Right lobe of liver (tissue), 6 donors: Measurements from ENCODE around the gene DDIT4L. TPM values are rescaled to one million over a fixed set of nuclear protein-coding genes. Genes with fewer than 3 reads are reported as not detected.
"Not testable (repeated sequence)": the region's sequence is repeated elsewhere in the genome, so short reads cannot be mapped to it uniquely, and the experiment has no call there.

ENCODE experiments used
- ATAC-seq, 4 donors: fragments of 200-7000 bp; cut with Tn5 transposase; one replicate each; pipeline ENCODE4 v1.9.1; 2020; ENCODE audit warnings: mild to moderate bottlenecking in 4 of 4, moderate library complexity in 4 of 4
- DNase-seq, 3 donors: peaks; one replicate each; pipeline ENCODE4 v3.0.0-alpha.2; 2020
- H3K27ac ChIP-seq, 3 donors: fragments of 200-600 bp; one replicate each; pipeline ENCODE4 v1.8.0; 2022
- H3K27me3 ChIP-seq, 2 donors: fragments of 200-600 bp; one replicate each; pipeline ENCODE4 v1.8.0; 2022
- H3K36me3 ChIP-seq, 4 donors: fragments of 200-600 bp; sonication (generic) in 1 of 4; one replicate each; pipeline versions ENCODE4 v1.5.1 to v1.8.0; 2017 to 2022; ENCODE audit warnings: control low read depth in 1 of 4
- H3K4me1 ChIP-seq, 4 donors: fragments of 200-600 bp; sonication (generic) in 1 of 4; one replicate each; pipeline versions ENCODE4 v1.5.1 to v1.8.0; 2017 to 2022; ENCODE audit warnings: control low read depth in 1 of 4
- H3K4me3 ChIP-seq, 3 donors: fragments of 200-600 bp; one replicate each; pipeline ENCODE4 v1.8.0; 2022
- H3K9me3 ChIP-seq, 4 donors: fragments of 200-600 bp; sonication (generic) in 1 of 4; one replicate each; pipeline versions ENCODE4 v1.5.1 to v1.8.0; 2017 to 2022; ENCODE audit warnings: control low read depth in 1 of 4
- POLR2A ChIP-seq: fragments of 450-650 bp; IDR thresholded peaks from one replicate; pipeline ENCODE4 v1.6.1; 2017; ENCODE audit warnings: antibody characterized with exemption, mild to moderate bottlenecking
- WGBS: methylation state at CpG from one replicate; pipeline ENCODE4 v1.1.6; 2018; ENCODE audit warnings: low coverage, low lambda C conversion rate; ENCODE audit not compliant: insufficient coverage; ENCODE audit errors: missing lambda C conversion rate; 5-methylcytosine and 5-hydroxymethylcytosine counted together
- intact Hi-C, 2 donors: fragments of 100-400 bp; cut with DNase I; formaldehyde crosslinking; loops; one replicate each; pipeline versions ENCODE4 v1.11.2 to v1.14.1; 2022
- total RNA-seq, 6 experiments: library from RNA; depleted of rRNA in 2 of 6; stranded (reverse); fragments of >200 nt in 2 of 6; fragmentation: NEBNext Ultra II Directional in 3 of 6; extraction: Animal tissue kit (Norgen Biotek cat#: 25700) in 3 of 6; gene quantifications; one replicate each; pipeline versions ENCODE4 v1.1.0 to v1.2.4, GENCODE V29; 2016 to 2023
- TF ChIP-seq, protein P1 (sequence below), 4 donors: fragments of 200-600 bp in 3 of 4; fragments of 450-650 bp in 1 of 4; IDR thresholded peaks; one replicate each; pipeline versions ENCODE4 v1.5.1 to v1.8.0; 2016 to 2022; ENCODE audit warnings: antibody characterized with exemption in 4 of 4, mild to moderate bottlenecking in 2 of 4
- donor health status: DM: no; HTN: yes; CAD: no.
- donor health status: DM: no; HTN: no; CAD: no.
- donor health status: DM: no; HTN: no; CAD: no.
- donor health status: DM: no; HTN: yes; CAD: no.
- donor health status: DM: no; HTN: yes; CAD: no.

Gene DDIT4L
- total RNA-seq, 6 experiments from 2014 or later = 0.07 to 0.46 (median 0.22) TPM

DNA sequence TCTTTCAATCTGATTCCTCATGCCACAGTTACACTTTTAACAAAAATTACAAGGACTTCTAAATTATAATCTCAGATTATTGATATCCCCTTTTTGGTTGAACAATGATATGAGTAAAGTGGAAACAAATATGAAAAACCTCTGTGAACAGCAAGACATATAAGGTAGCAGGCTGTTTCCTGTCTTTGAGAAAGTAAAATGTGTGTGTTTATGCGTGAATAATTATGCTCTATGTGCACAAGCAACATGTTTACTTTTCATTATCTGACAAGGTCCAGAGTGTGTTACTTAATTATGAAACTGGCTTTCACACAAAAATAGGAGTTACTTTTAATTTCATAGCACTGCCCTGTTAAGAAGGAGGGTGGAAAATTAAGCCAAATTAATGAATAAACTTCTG lies 43.1 kb downstream of the DDIT4L start:
- H3K4me1 ChIP-seq = no peaks in the 10 kb centered on the region
- no peak overlapping the region for H3K27ac ChIP-seq
- no peak for ATAC-seq
- no peak for TF ChIP-seq POLR2A
- TF ChIP-seq, protein P1, sequence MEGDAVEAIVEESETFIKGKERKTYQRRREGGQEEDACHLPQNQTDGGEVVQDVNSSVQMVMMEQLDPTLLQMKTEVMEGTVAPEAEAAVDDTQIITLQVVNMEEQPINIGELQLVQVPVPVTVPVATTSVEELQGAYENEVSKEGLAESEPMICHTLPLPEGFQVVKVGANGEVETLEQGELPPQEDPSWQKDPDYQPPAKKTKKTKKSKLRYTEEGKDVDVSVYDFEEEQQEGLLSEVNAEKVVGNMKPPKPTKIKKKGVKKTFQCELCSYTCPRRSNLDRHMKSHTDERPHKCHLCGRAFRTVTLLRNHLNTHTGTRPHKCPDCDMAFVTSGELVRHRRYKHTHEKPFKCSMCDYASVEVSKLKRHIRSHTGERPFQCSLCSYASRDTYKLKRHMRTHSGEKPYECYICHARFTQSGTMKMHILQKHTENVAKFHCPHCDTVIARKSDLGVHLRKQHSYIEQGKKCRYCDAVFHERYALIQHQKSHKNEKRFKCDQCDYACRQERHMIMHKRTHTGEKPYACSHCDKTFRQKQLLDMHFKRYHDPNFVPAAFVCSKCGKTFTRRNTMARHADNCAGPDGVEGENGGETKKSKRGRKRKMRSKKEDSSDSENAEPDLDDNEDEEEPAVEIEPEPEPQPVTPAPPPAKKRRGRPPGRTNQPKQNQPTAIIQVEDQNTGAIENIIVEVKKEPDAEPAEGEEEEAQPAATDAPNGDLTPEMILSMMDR (IDR thresholded peaks at IDR 0.05) = no peak
- H3K4me3 ChIP-seq = no peak overlapping the region
- no peaks in the 10 kb centered on the region for H3K9me3 ChIP-seq
- WGBS = 50% methylated on average over 1 of the region's 1 CpG
- DNase-seq = no peak
- no peaks in the 10 kb centered on the region for H3K36me3 ChIP-seq
- intact Hi-C loops = no loop called here
- H3K27me3 ChIP-seq = no peaks in the 10 kb centered on the region

DNA sequence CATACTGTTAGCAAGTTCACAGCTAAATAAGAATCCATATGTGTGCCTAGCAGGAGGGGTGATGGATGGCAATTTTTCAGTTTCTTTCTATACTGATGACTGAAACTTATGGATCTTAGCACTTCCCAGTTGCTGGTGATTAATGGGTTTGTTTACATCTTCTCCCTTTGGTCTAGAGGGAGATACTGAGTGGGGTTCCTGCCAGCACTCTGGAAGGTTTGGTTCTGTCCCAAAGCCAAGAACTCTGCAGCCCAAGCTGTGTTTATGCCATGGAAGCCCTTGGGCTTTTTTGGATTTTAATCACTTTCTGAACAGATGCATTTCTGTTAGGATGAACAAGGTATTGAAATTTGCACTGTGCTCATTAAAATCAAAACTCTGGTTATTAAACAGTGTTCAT lies 43.5 kb downstream of the DDIT4L start:
- TF ChIP-seq, protein P1 (IDR thresholded peaks at IDR 0.05) = no peak
- no peak for TF ChIP-seq POLR2A
- ATAC-seq = no peak

DNA sequence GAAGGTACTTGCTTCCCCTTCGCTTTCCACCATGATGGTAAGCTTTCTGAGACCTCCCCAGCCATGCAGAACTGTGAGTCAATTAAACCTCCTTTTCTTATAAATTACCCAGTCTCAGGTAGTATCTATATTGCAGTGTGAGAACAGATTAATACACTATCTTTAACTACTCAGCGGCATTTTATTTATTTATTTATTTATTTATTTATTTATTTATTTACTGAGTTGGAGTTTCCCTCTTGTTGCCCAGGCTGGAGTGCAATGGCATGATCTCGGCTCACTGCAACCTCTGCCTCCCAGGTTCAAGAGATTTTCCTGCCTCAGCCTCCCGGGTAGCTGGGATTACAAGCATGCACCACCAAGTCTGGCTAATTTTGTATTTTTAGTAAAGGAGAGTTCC lies 52.9 kb downstream of the DDIT4L start:
- H3K27ac ChIP-seq, H3K4me3 ChIP-seq, H3K27me3 ChIP-seq, H3K36me3 ChIP-seq, DNase-seq, H3K4me1 ChIP-seq, ATAC-seq, H3K9me3 ChIP-seq, intact Hi-C loops: not testable (repeated sequence)
- 80% methylated on average over 4 of the region's 4 CpGs for WGBS

More for the DNA sequence above, 43.5 kb downstream of the DDIT4L start:
- Histone ChIP-seq H3K27me3 (no peaks in the 10 kb centered on the region), H3K4me1 (no peaks in the 10 kb centered on the region), H3K27ac (no peak overlapping the region), H3K4me3 (no peak overlapping the region), H3K9me3 (no peaks in the 10 kb centered on the region), H3K36me3 (no peaks in the 10 kb centered on the region)
- DNase-seq = no peak
- intact Hi-C loops = no loop called here

Other genes with a start within 250 kb of the DDIT4L start
- 10 to 100 TPM; 12.2 to 16.6 (median 16.1) TPM for gene DNAJB14, start 243.8 kb downstream of the DDIT4L start, total RNA-seq
- gene H2AZ1, start 240.2 kb downstream of the DDIT4L start, total RNA-seq = 100 to 1,000 TPM in 1 of 6 experiments, 10 to 100 TPM in 5; 28.8 to 122 (median 42.9) TPM